Measurements from ENCODE around the gene GIPC1.
"Not testable (repeated sequence)": the region's sequence is repeated elsewhere in the genome, so short reads cannot be mapped to it uniquely, and the experiment has no call there.

Gene GIPC1

DNA sequence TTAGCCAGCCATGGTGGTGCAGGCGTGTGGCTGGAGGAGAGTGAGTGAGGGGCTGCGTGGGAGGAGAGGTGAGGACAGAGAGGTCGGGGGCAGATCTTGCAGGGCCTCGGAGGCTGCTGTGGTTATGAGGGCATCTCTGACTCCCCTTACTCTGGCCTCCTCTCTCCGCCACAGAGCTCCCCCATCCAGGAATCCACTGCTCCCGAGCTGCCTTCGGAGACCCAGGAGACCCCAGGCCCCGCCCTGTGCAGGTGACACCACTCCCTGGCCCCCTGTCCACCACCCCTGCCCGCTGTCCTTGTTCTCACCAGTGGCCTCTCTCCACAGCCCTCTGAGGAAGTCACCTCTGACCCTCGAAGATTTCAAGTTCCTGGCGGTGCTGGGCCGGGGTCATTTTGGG lies 28.5 kb downstream of the GIPC1 start:
- no peak for DNase-seq

GRCh38 chr19:14463747-14464146 lies 32.2 kb downstream of the GIPC1 start:
- DNase-seq = no peak

DNA sequence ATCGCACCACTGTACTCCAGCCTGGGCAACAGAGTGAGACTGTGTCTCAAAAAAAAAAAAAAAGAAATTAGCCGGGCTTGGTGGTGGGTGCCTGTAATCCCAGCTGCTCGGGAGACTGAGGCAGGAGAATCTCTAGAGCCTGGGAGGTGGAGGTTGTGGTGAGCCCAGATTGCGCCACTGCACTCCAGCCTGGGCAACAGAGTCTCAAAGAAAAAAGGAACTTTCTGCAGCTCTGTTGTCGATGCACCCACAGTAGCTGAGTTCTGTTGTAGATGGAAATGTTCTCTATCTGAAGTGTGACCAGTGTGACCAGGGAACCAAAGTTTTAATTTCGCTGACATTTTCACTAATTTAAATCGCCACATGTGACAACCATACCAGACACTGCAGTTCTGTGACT lies 33.5 kb downstream of the GIPC1 start:
- not testable (repeated sequence) for DNase-seq

DNA sequence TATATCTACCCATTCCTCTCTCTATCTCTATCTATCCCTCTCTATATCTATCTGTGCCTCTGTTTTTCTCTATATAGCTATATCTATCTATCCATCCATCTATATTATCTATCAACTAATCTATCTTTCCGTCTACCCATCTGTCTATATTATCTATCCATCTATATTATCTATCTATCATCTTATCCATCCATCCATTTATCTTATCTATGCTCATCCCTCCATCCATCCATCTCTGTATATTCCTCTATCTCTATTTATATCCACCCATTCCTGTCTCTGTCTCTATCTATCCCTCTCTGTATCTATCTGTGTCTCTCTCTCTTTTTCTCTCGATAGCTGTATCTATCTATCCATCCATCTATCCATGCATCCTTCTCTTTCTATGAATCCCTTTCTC lies 35.0 kb downstream of the GIPC1 start:
- DNase-seq = no peak

DNA sequence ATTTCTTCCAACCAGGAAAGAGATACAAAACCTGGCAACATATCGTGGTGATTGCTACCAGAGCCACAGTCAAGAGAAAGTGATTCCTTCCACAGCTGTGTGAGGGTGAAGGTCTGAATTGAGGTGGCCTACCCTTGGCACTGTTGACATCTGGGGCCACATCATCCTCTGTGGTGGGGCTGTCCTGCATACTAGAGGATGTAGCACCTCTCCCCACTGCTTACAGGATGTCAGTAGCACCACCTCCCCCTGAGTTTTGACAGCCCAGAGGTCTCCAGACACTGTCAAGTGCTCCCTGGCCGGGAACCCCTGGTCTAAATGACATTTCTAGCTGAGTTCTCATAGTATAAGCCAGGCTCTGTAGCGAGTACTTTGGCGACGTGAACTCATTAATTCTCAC lies 36.2 kb downstream of the GIPC1 start:
- no peak for DNase-seq

- not testable (repeated sequence) for DNase-seq
Measured at GRCh38 chr19:14452303-14452702, 43.6 kb downstream of the GIPC1 start.

DNA sequence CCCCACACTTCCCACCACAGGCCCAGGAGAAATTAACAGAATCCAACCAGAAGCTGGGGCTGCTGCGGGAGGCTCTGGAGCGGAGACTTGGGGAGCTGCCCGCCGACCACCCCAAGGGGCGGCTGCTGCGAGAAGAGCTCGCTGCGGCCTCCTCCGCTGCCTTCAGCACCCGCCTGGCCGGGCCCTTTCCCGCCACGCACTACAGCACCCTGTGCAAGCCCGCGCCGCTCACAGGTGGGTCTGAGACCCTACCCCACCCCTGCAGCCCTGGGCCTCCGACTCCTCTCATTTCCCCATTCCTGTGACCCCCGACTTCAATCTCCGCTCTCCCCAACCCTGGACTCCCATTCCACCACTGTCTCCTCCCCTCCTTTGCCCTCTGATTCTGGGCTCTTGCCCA lies 45.1 kb downstream of the GIPC1 start:
- DNase-seq = no peak

DNA sequence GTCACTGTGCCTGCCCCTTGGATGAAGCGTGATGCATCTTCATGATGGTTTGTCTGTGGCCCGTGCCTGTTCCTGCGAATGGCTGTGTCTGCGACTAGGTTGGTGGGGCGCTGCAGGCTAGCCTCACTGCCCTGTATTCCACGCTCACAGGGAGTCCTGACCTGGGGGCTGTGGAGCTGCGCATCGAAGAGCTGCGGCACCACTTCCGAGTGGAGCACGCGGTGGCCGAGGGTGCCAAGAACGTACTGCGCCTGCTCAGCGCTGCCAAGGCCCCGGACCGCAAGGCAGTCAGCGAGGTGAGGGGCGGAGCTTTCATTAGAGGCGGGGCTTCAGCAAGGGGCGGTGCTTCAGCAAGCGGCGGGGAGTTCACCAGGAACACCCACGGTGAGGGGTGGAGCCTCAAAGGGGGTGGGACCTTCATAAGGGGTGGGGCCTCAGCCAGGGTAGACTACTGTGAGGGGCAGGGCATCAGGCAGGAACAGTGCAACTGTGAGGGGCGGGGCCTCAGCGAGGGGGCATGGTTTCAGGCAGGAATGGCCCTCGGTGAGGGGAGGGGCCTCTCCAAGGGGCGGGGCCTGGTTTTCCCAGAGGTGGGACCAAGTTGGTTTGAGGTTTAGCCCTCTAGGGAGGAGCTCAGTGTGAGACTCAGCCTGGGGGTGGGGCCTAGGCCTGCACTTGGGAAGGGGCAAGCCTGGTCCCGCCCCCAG lies 45.6 kb downstream of the GIPC1 start:
- DNase-seq = peak; percentile 60

DNA sequence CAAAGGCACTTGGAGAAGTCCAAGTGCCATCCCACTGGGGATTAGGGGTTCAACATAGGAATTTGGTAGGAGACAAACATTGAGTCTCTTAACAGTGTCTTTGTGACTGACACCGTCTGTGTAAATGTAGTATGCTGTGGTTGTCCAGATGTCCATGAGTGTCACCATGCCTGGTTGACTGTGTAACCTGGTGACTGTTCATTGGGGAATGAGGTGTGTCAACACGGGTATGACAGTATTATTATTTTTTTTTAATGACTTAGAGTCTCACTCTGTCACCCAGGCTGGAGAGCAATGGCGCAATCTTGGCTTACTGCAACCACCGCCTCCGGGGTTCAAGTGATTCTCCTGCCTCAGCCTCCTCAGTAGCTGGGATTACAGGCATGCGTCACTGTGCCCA lies 46.6 kb downstream of the GIPC1 start:
- DNase-seq = no peak

DNA sequence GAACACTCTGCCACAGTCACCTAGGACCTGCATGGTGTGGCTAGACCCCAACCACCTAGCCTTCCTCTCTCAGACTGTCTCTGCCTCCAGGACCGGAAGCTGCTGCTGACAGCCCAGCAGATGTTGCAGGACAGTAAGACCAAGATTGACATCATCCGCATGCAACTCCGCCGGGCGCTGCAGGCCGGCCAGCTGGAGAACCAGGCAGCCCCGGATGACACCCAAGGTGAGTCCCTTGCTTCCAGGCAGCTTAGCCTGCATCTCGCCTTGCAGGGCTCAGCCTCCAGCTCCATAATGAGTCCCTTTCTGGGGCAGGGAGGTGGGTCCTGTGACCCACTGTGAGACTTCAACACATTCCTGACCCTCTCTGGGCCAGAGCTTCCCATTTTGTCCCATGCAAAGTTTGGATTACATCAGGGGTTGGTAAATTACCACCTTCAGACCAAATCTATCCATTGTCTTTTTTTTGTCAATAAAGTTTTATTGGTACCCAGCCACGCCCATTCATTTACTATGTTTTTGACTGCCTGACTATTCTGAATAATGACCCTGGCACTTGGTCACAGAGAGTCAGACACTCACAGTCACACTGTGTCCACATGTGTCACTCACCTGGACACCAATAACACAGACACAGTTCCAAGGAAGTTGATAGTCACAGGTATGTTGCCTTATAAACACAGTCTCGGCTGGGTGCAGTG lies 49.4 kb downstream of the GIPC1 start:
- DNase-seq = no peak

DNA sequence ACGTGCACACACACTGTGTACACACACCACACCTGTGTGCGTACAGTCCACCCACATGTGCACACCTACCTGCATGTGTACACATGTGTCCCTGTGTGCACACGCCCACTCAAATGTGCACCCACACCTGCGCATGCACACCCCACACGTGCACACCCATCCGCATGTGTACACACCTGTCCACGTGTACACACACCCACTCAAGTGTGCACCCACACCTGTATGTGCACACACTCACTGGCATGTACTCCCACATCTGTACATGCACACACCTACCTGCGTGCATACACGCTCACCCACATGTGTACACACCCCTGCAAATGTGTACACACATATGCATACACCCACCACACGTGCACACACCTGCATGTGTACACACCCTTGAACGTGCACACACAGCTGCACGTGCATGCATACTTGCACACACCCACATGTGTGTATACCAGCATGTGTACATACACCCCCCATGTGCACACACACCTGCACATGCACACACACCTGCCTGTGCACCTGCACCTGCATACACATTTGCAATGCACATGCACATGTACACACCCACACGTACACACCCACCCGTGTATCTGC lies 52.2 kb downstream of the GIPC1 start:
- no peak for DNase-seq

DNA sequence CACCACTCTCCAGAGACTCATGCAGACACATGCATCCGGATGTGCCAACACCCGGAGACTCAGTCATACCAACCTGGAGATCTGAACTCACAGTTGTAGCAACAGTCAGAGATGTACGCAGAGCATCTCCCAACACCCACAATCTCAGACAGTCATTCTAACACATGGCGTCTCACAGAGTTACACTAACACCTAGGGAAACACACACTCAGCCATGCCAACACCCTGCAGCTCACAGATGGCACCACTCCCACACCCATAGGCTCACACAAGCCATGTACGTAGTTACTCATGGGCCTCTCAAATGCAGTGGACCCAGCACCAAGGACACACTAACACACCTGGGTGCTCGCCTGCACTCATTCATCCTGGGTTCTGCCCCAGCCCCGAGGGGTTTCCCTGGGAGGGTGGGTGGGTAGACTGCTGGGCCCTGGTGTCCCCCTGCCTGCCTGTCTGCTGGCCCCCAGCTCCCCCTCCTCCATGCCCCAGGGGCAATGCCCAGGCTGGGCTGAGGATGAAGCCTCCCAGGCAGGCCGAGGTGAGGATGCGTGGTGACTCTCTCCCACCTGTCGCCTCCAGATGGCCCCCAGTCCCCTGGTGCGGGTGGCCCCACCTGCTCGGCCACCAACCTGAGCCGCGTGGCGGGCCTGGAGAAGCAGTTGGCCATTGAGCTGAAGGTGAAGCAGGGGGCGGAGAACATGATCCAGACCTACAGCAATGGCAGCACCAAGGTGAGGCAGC lies 52.9 kb downstream of the GIPC1 start:
- no peak for DNase-seq

GRCh38 chr19:14441041-14441938 lies 54.6 kb downstream of the GIPC1 start:
- DNase-seq = no peak

DNA sequence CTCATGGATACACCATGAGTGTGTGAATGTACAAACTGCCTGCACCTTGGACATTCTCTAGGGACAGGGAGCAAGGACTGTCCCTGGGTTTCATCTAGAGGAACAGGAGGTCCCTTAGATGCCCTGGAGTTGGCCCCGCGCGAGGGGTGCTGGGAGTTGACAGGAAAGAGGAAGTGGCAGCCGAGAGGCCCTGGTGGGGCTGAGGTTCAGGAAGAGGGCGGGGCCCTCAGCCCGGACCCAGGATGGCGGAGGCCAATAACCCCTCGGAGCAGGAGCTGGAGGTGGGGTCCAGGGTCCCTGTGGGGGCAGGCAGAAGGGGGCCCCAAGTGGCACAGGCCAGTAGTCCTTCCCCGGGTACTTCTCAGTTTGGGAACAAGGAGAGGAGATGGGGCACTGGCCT lies 55.9 kb downstream of the GIPC1 start:
- DNase-seq = no peak

- no peak for DNase-seq
Measured at GRCh38 chr19:14439014-14439413, 56.9 kb downstream of the GIPC1 start.

DNA sequence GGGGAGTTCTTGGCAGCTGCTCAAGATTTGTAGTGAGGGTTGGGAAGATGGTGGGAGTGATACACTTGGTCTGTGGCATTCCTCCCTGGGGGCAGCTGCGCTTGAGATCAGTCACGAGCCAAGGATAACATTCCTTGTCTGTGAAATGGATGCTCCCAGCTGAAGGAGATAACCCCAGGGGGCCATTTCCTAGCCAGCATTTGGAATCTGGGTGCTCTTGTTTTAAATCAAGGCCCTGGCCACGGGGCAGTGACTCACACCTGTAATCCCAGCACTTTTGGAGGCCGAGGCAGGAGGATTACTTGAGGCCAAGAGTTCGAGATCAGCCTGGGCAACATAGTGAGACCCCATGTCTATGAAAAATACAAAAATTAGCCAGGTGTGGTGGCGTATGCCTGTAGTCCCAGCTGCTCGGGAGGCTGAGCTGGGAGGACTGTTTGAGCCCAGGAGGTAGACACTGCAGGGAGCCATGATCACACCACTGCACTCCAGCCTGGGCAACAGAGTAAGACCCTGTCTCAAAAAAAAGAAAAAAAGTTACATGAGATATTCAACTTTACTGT lies 58.3 kb downstream of the GIPC1 start:
- DNase-seq = peak; percentile 52

GRCh38 chr19:14435320-14436050 lies 60.4 kb downstream of the GIPC1 start:
- DNase-seq = no peak

DNA sequence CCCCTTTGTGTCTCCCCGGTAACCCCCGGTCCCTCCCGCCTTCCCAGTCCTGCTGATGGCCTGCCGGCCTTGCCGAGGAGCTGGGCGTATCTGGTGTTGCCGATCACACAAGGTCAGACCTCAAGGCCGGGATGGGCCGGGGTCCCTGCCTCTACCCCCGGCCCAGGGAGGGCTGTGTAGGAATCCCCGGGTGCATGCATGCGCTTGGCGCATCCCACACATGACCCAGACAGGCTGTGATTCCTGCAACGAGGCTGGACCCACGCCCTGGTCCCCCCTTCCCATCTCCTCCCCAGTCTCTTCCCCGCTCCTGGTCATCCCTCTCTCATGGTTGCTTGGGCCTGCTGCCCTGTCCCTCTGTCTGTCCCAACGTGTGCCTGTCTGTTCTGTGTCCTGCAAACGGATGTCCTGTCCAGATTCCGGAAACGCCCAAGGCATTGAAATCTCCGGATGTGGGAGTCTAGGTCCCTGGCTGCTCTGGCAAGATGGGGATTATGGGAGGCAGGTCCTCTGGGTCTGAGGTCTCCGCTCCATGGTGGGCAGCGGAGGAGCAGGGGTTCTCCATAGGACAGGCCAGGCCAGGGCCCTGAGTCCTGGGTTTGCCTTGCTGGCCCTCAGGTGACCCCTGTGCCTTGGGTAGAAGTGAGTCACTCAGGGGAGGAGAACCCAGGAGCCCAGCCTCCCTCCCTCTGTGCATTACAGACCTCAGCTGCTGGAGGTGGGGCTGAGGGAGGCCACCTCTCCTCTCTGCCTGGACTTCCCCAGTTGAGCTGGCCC lies 61.2 kb downstream of the GIPC1 start:
- DNase-seq = peak; percentile 76

DNA sequence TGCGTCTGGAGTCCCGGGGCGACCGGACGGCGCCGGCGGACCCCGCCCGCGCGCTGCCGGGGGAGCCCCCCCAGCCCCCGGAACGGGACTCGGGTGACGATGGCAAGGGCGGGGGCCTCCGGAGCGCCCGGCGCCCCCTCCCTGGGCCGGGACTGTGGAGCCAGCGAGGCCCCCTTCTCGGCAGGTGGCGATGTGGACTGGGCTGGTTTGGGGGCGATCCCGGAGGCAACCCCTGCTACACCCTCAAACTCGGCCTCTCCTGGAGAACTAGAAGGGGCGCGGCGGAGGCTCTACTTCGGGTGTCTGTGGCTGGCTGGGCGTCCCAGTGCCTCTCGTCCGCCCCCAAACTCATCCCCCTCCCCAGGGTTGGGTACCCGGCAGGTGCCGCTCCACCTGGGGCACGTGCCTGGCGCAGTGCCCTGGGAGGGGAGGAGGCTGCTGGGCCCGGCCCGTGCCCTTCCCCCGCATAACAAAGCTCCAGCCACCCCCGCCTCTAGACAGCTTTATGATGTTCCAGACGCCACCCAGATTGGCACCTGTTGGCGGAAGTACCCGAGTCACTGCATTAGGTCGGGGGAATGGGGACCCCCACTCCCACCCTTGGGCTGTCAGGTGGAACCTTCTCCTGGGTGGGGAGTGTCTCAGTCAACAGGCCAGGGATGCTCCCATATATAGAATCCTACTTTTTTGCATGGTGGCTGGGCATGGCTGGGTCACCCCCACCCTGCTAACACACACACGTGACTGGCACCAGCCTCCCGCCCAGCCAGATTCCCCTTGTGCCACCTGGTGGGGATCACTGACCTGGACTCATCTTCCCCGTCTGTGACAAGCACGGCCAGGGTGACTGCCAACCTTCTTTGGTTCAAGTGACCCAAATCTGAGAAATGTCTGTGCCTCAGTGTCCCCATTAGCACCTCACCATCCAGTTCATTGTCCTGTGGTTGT lies 62.1 kb downstream of the GIPC1 start:
- no peak for DNase-seq
